Activated effector memory CD4-positive, alpha-beta T cell treated with Interleukin-2 at 50 U/mL for 16 hours (primary cell): Measurements from ENCODE around the gene THRAP3.

ENCODE experiments used
- DNase-seq: peaks from one replicate; pipeline ENCODE4 v3.0.0-alpha.2; 2020

The THRAP3 gene

GRCh38 chr1:36253161-36253862 is 29.1 kb downstream of the THRAP3 start:
- no peak for DNase-seq

DNA sequence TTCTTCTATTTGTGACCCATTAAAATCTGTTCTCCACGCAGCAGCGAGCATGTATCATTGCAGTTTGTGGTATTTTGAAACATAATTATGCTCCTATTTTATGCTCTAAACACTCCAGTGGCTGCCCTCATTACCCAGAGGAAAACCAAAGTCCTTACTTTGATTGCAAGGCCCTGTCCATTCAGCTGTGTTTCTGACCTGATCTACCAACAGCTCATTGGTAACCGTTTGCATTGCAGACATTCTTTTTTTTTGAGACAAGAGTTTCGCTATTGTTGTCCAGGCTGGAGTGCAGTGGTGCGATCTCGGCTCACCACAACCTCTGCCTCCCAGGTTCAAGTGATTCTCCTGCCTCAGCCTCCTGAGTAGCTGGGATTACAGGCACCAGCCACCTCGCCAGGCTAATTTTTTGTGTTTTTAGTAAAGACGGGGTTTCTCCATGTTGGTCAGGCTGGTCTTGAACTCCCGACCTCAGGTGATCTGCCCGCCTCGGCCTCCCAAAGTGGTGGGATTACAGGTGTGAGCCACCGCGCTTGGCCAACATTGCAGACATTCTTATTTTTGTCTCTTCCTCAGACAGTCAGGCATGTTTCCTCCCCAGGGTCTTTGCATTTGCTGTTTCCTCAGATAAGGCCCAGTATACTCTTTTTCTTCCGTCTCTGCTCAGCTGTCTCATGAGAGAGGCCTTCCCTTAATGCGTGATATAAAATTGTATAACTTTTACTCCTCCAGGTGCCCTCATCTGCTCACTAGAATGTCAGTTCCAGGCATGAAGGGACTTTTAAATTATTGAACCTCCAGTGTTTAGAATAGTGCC is 32.5 kb downstream of the THRAP3 start:
- DNase-seq: no peak

DNA sequence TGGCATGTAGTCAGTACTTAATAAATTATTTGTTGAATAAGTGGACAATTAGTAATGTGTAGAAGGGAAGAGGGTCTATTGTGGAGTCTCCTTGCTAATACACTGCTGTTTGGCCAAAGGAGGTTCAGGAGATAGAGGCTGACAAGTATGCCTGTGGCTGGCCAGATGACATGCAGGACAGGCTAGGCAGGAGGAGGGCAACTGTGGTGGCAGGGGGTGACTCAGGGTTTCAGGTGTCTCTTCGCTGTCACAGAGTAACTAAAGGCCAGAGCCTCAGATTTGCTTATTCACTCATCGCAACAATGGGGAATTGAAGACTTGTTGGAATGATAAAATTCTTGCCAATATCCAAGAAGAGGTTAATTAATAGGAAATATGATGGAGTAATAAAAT is 33.1 kb downstream of the THRAP3 start:
- DNase-seq: no peak

DNA sequence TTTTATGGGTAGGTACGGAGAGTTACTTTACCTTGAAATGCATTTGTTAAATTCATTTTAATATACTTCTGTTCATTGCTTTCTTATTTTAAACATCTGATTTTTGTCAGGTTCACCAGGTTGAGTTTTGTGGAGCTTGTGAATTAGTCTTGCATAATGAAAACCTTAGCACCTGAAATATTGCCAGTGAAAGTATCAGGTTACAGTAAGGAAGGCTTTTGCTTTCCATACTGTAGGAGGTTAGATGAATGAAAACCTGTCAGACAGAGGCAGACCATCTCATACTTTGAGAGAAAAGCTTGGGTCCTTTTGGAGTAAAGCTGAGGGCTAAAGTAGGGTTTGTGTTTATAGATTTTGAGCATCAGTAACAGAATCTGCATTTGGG is 34.7 kb downstream of the THRAP3 start:
- no peak for DNase-seq

DNA sequence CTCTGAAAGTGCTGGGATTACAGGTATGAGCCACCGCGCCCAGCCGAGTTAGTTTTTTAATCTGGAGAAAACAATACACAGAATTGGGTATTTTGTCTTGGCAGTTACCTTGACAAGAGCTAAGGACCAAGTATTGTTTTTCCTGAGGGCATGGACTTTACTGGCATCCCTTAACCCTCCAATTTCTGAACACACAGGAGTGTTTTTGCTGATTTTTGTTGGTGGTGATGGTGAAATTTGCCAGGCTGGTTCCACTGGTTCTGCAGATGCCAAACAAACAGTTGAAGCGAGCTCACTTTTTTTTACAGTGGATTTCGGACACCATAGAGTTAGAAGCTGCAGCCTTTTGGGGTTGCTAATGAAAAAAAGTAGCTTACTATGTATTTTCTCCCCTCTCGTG is 44.7 kb downstream of the THRAP3 start:
- DNase-seq: no peak

GRCh38 chr1:36269408-36269838 is 45.2 kb downstream of the THRAP3 start:
- DNase-seq: no peak

DNA sequence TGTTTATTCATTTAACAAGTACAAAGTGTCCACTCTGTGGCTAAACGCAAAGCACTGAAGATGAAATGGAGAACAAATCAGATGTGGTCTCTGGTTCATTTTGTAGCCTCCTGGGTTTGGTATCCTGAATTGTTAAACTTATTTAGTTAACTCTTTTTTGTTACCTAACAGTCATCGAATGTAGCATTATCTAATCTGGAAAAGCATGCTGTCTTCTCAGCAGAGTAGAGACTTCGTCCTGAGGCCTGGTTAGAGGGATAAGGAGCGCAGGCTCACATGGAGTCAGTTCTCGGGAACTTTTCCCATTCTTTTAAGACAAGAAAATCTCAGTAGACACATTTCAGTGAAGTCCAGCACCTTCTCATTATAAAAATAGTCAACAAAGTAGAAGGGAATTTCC is 48.8 kb downstream of the THRAP3 start:
- no peak for DNase-seq

- no peak for DNase-seq
Observed at GRCh38 chr1:36274201-36274600, 50.0 kb downstream of the THRAP3 start.

GRCh38 chr1:36276688-36277087 is 52.4 kb downstream of the THRAP3 start:
- DNase-seq: no peak

DNA sequence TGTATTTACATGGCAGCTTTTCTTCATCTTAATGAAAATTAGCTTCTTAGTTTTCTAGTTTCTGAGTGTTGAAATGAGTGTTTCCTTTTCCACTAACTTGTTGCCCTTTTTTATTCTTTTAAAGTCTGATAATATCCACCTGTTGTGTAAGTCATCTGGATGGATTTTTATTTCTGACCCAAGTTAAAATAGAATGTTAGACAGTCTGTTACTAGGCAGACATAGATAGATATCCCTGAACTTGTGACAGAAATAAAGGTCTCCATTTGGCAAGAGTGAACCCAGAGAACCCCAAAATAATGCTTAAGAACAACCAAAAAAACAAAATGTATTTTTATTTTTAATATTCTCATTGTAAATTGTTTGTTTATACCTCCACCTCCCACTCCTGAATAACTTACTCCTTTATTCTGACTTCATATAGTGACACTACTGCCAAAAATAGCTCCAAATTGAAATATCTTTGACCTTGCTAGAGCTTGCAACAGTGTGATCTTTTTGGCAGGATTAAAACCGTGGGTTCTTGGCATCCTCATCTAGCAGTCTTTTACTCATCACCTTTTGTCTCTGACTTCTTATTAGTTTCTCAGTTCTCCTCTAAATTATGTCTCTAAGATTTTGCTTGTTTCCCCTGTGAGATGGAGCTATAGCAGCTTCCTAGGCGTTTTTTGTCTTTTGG is 55.0 kb downstream of the THRAP3 start:
- DNase-seq: no peak

DNA sequence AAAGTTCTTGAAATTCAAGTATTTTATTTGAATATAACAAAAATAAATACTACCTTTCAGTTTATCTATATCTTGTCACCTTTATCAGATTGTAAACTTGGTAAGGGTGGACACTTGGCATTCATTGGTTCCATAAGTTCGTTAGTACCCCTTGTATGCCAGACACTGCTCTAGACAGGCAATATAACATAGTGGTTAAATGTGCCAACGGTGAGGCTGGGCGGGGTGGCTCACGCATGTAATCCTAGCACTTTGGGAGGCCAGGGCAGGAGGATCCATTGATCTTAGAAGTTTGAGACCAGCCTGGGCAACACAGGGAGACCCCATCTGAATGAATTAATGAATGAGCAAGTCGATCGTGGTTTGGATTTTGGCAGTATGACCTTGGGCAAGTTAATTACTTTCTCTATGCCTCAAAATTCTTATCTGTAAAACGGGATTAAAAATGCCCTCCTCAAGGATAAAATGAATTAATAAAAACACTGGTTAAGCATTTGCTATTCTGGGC is 55.6 kb downstream of the THRAP3 start:
- DNase-seq: no peak

DNA sequence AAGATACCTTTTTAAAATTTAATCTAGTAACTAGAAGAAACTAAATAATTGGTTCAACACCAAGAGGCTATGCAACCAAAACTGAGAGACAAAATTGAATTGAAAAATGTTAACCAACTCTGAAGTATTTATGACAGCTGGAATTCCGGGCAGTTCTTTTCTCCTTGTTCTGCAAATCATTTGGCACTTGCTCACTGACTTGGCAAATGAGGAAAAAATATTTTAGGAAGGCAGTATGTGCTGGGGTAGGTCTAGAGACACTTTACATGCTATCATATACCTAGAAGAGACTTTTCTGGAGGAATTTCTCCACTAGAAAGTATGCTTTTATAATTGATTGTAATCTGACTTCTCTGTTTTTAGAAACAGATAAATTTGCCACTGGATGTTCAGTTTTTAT is 59.8 kb downstream of the THRAP3 start:
- no peak for DNase-seq

GRCh38 chr1:36284517-36284916 is 60.3 kb downstream of the THRAP3 start:
- no peak for DNase-seq

- DNase-seq: peak; percentile 18
Observed at GRCh38 chr1:36285443-36286101, 61.3 kb downstream of the THRAP3 start.

- no peak for DNase-seq
Observed at GRCh38 chr1:36286802-36287201, 62.6 kb downstream of the THRAP3 start.

DNA sequence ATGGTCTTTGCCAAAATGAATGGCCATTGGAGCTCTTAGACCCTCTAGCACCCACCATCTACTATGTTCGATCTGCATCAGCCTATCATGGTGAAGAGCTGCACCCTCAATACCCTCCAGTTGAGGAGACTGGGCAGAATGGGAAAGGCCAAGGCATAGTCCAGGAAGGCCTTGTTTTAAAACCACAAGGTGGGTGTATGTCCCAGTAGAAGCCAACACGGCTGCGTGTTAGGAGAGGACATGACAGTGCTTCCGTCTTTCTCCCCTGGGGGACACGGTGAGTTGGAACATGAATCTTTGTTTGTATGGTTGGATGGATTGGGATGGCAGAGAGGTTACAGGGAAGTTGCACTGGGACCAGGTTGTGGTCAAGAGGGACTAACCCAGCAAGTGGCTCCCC is 63.4 kb downstream of the THRAP3 start:
- no peak for DNase-seq

GRCh38 chr1:36295390-36295789 is 71.1 kb downstream of the THRAP3 start:
- DNase-seq: no peak

GRCh38 chr1:36297062-36297461 is 72.8 kb downstream of the THRAP3 start:
- DNase-seq: no peak

GRCh38 chr1:36298640-36299039 is 74.4 kb downstream of the THRAP3 start:
- DNase-seq: no peak

DNA sequence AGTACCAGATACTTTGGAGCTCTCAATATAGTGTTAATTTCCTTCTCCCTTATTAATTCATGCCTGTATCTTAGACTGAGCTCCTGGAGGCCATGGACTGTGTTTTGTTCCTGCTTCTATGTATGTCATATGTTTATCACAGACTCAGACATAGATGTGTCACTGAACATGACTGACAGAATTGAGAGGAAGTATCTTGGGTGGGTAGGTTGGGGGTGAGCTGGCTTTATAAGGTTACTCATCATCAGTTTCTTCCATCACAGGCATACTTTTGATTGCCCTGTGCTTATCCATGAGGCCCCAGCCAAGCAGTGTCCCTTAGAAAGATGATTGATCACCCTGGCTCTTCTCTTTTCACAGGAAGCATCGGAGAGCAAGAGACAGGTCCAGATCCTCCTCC is 76.3 kb downstream of the THRAP3 start:
- DNase-seq: no peak

DNA sequence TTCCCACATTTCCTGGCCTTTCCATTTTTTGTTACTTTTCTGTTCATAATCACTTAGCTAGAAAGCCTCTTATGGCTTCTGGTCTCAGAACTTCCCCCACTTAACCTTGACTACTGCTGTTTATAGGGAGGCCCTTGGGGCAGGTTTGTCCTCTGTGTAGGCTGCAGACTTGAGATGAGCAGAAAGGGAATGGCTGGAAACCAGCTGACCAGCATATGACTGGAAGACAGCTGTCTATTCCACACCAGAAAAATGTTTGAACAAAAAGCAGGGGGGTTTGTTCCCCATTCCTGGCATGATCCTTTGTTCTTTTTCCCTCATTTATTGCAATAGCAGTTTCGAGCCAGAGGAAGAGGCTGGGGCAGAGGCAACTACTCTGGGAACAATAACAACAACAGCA is 77.0 kb downstream of the THRAP3 start:
- no peak for DNase-seq

GRCh38 chr1:36303244-36303643 is 79.0 kb downstream of the THRAP3 start:
- DNase-seq: no peak
